GM12891 (cell line): ENCODE measurements around the gene EPAS1.

Source experiments
- POLR2A ChIP-seq: IDR thresholded peaks from 2 replicates; pipeline ENCODE4 v1.6.1; 2011; ENCODE audit warnings: low read depth, low read length, control low read depth
- POLR2AphosphoS5 ChIP-seq: IDR thresholded peaks from 2 replicates; pipeline ENCODE4 v1.6.1; 2011; ENCODE audit warnings: low read depth, low read length, control low read depth
- POU2F2 ChIP-seq: IDR thresholded peaks from 2 replicates; pipeline ENCODE4 v1.6.1; 2011; ENCODE audit warnings: low read depth, mild to moderate bottlenecking, control low read depth, low read length, moderate library complexity
- SPI1 ChIP-seq: IDR thresholded peaks from 2 replicates; pipeline ENCODE4 v1.6.1; 2011; ENCODE audit warnings: low read depth, low read length, control low read depth
- TAF1 ChIP-seq: IDR thresholded peaks from 2 replicates; pipeline ENCODE4 v1.6.1; 2011; ENCODE audit warnings: low read depth, low read length, control low read depth

- TF ChIP-seq POLR2AphosphoS5: no peak
- no peak for TF ChIP-seq POU2F2
- no peak for TF ChIP-seq TAF1
- no peak for TF ChIP-seq POLR2A
- no peak for TF ChIP-seq SPI1
Measured at GRCh38 chr2:46306988-46307655, 9.9 kb downstream of the EPAS1 start.
